NCI-H187 treated with DMSO at 0.1 percent for 48 hours (cell line): ENCODE data around the gene STRIP2.
"Not testable (repeated sequence)": the region's sequence is repeated elsewhere in the genome, so short reads cannot be mapped to it uniquely, and the experiment has no call there.

ENCODE experiments used
- DNase-seq: peaks from one replicate; lab custom pipeline; 2025; lab: John Stamatoyannopoulos, UW

Gene STRIP2

DNA sequence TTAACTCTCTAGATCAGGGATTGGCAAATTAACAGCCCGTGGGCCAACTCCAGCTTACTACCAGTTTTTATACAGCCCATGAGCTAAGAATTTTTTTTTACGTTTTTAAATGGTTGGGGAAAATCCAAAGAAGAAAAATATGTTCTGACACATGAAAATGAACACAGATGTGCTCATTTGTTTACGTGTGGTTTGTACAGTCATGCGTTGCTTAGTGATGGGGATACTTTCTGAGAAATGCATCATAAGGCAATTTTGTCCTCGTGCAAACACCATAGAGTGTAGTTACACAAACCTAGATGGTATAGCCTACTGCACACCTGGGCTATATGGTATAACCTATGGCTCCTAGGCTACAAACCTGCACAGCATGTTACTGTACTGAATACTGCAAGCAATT, 59.8 kb downstream of the STRIP2 start:
- DNase-seq: no peak

DNA sequence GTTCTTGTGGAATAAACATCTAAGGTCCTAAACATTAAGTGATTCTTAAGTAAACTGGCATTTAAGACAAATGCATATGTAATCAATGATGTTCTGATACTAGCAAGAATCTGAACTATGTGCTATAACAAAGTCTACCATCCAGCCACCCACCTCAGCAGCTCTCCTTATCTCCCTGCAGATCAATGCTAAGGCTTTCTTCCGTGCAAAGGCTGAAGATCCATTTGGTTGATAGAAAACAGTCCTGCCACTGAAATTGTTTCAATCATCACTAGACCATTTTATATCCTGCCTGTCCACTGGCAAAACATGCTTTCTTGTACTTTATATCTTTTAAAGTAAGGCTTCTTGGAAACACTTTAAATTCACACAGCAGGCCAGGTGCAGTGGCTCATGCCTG, 61.8 kb downstream of the STRIP2 start:
- no peak for DNase-seq

DNA sequence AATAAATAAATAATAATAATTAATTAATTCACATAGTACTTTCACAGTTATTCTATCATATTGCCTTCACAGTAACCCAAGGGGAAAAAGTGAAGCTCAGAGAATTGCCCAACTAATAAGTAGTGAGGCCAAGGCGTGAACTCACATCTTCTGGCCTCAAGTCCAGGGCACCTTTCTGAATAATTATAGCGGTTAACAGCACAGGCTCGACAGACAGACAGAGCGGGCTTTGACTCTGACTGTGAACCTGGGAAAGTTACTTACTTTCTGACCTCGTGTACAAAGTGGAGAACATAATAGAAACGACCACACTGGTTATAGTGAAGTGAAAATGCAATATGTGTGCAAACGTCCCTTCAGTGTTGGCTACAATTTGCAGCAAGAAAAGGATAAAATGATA, 62.4 kb downstream of the STRIP2 start:
- no peak for DNase-seq

DNA sequence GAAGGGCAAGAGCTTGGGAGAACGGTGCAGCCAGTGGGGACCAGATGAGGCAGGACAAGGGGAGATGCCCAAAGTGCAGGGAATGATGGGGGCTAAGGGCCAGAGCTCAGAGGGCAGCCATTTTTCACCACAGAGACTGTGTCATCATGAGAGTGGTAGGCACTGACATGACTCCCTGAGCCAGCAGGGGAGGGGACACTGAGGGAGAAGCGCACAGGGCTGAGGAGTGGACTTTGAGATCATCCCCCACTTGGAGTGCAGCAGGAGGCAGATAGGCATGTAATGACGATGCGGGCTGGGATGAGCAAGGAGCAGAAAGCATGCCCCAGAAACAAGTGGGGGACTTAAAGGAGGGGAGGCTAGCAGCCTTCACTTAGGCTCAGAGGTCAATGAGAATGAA, 62.9 kb downstream of the STRIP2 start:
- DNase-seq: no peak

DNA sequence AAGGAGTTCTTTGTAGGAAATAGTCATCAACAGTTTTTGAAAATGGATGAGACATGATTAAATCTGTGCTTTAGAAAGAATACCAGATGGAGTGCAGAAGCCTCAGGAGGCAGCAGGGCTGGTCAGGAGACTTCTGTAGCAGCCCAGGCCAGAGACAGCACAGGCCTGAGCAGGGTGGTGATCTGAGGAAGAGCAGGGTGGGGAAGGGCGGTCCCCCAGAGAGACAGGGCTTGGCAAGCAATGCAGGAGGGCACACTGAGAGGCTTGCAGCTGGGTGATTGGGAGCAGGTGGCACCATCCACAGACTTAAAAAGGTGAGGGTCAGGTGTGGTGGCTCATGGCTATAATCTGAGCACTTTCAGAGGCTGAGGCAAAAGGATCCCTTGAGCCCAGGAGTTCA, 63.8 kb downstream of the STRIP2 start:
- no peak for DNase-seq

DNA sequence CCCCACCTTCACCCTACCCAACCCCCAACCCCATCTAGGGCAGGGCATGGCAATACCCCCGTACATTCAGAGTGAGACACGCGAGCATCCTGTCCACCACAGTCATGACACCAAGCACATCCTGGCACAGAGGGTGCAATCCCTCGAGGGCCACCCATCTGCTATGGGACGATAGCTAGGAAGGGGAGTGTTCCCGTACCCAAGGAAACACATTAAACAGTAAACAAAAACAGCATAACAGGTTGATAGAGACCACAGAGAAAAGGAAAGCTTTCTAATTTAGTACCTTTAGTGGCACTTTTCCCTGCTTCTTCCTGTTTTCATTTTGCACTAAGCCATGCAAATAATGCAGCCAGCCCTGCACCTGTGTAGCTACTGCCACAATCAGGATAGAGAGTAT, 65.8 kb downstream of the STRIP2 start:
- no peak for DNase-seq

DNA sequence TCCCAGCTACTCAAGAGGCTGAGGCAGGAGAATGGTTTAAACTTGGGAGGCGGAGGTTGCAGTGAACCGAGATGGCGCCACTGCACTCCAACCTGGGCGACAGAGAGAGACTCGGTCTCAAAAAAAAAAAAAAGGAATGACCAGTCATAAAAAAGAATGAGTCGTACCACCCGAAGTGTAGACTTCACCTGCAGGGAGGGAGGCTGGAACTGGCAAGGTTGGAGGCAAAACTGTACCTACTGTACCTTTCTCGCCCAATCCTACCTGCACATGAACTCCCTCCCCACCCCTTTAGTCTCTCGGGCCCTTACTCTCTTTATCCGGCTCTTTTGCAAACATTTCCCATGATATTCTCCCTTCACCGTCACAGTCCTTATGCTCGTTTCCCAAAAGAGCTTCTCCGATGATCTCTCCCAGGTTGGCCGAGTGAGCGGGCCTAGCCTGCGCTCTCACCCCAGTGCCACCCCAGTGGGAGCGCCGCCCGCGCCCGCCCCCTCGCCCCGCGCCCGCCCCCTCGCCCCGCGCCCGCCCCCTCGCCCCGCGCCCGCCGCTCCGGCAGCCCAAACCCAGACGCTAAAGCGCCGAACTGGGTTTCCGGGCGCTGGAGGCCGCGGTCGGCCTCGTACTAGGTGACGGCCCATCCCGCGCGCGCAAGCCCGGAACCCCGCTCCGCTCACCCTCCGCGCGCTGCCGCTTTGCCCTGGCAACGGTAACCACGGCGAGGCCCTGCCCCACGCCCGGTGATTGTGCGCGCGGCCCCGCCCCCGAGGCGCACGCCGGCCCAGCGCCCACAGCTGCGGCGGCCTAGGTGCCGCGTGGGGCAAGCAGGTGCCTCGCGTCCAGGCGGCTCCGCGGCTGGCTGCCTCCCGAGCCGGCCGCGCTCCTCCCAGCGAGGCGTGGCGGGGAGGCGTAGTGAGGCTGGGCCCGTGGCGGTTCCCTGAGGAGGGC, 67.8 kb downstream of the STRIP2 start, which contains the start of gene SMKR1:
SMKR1 (plus strand) TSS at position 772 of the 948 bp plus-strand sequence. CDS start 294 bp downstream, outside the sequence.
- DNase-seq: no peak

DNA sequence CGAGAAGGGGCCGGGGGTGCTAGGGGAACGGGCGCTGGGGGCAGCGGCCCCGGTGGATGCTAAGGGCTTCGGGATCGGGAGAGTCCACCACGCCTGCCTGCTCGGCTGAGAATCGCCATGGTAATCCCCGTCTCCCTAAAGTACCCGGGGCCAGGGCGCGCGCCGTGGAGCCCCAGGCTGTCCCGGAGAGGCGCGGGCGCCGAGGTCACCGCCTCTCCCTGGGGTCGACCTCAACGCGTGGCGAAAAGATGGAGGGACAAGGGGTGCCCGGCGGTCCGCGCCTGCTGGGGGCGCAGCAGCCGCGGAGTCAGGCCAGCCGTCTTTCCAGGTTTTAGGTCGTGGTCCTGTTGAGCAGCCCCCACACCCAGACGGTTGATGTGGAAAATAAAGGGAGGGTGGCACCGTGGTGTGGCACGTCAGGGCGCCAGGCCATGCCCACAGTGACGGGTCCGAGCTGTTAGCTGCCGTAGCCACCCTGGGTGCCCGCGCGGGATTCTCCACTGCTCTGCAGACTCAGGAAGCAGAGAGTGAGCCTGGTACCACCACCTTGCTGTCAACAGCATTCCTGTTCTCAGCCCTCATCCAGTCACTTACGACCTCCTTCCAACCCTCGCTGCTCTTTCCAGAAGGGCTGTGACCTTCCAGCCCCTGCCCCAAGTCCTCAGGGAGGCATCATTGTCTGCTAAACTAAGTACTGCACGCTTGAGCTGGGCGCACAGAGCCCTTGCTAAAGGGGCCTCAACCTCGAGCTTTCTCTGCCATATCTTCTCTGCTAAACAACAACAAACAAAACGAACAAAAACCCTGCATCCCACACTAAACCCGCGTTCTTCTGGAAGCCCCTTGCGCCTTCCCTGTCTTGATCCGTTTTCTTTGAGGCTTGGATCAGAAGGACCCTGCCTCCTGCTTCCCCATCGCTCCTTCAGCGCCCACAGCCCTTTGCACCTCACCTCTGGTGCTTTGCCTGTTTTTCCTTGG, 68.8 kb downstream of the STRIP2 start:
- DNase-seq: no peak

DNA sequence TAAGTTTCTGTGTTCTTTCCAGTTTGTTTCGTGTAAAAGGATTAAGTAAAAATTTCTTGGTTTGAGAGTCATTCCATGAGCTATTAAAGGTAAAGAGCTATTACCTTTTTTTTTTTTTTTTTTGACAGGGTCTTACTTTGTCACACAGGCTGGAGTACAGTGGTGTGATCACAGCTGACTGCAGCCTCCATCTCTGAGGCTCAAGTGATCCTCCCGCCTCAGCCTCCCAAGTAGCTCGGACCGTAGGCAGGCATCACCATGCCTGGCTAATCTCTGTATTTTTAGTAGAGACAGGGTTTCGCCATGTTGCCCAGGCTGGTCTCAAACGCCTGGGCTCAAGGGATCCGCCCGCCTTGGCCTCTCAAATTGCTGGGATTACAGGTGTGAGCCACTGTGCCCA, 69.5 kb downstream of the STRIP2 start:
- DNase-seq: no peak

DNA sequence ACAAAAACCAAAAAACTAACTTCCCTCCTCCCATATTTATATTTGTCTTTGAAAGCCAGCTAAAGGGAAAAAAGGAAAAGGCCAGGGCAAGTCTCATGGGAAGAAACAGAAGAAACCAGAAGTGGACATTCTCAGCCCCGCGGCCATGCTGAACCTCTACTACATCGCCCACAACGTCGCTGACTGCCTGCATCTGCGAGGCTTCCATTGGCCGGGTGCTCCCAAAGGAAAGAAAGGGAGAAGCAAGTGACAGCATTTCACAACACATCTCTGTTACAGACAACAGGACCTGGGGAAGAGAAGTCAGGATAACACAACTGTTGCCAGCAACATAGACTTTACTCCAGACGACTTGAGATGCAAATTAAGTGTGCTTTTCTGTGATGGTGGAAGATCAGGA, 78.0 kb downstream of the STRIP2 start:
- DNase-seq: no peak

DNA sequence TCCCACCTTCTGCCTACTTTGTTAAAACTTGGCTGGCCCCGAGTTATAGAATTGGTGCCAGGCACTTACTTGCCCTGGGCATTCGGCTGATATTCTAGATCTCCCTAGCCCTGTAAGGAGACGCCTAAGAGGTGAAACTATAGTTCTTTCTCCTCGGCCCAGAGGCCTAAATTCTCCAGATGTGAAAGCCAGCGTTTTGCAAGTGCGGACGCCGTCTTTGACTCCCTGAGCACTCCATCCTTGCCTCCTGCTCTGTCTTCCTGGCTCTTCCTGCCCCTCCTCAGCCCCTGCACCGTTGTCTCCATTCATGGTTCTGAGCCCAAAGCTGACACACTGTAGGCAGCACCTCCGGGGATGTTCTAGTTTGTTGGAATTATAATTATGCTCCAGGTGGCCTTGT, 79.3 kb downstream of the STRIP2 start:
- no peak for DNase-seq

DNA sequence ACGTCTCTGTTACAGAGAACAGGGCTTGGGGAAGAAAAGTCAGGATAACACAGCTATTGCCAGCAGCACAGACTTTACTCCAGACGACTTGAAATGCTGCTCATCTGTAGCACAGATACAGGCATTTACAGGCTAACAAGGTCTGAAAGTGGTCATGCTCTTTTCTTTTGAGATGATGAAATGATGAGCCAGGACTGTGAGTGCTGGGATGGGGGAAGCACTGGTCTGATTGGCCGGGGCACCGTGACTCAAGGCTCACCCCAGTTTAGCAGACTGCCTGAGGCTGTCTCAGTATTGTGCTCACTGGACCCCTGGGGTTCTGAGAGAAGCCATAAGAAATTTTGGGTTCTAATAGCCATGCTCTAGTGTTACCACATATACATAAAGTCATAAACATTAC, 80.5 kb downstream of the STRIP2 start:
- no peak for DNase-seq

DNA sequence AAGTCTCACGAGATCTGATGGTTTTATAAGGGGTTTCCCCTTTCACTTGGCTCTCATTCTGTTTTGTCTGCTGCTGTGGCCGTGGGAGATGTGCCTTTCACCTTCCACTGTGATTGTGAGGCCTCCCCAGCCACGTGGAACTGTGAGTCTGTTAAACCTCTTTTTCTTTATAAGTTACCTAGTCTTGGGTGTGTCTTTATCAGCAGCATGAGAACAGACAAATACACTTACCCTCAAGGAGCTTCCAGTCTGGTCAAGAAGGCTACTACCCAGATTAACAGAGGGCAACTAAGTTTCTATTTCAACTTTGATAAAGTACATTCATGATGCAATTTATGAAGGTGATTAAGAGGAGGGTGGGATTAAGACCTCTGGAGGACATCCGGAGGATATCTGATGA, 81.1 kb downstream of the STRIP2 start:
- no peak for DNase-seq

DNA sequence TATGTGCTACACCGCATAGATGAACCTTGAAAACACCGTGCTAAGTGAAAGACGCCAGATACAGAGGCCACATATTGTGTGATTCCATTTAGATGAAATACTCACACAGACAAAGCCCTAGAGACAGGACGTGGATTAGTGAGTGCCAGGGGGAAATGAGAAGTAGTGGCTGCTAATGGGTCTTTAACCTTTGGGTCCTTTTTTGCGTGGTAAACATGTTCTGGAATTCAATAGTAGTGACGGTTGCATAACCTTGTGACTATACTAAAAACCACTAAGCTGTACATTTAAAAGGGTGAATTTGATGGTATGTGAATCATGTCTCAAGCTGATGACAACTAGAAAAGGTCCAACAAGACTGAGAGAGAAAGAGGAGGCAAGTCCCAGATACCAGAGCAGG, 83.7 kb downstream of the STRIP2 start:
- no peak for DNase-seq

DNA sequence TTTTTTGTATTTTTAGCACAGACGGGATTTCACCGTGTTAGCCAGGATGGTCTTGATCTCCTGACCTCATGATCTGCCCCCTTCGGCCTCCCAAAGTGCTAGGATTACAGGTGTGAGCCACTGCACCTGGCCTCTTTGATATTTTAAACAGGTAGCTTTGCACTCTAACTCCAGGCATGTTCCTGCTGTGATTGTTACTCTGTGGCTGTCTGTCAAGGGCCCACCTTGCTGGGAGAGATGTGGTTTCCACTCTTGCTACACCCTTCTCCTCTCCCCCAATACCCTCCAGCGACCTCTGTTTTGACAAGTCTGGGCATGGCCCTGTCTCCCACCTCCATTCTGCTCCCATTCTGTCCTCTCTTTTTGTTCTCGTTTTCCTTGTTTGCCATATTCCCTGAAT, 85.2 kb downstream of the STRIP2 start:
- no peak for DNase-seq

DNA sequence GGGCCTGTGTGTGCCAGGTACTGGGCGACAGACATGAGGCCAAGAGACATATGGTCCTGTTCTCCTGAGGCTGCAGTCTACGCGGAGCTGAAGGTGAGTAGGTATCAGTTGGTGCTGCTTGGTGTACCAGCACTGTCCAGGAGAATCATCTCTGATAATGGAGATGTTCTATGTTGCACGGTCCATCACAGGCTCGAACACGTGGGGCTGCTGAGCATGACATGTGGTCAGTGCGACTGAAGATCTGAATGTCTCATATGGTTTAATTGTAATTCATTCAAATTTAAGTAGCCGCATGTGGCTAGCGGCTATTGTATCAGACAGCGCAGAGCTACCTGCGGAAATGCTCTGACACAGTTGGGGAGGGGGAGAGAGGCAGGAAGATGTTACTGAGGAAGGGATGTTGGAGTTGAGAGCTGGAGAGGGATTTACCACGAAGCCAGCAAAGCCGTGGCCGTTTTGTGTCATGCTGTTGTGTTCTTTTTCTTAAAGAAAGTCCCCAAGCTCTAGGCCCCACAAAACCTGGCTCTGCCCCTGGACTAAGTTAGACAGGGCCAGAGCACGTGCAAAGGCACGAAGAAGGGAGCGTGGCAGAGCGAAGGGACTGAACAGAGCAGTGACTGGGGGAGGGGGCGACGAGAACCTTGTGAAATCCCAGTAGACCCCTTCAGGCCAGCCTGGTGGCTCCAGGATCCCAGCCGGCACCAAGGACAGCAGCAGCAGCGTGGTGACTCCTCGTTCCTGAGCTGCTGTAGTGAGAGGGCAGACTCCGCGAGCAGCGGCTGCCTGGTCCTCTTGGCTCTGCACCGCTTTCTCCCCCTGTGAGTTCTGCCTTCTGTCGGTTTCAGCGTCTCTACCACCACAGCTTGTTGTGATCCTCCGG, 88.1 kb downstream of the STRIP2 start:
- DNase-seq: no peak

DNA sequence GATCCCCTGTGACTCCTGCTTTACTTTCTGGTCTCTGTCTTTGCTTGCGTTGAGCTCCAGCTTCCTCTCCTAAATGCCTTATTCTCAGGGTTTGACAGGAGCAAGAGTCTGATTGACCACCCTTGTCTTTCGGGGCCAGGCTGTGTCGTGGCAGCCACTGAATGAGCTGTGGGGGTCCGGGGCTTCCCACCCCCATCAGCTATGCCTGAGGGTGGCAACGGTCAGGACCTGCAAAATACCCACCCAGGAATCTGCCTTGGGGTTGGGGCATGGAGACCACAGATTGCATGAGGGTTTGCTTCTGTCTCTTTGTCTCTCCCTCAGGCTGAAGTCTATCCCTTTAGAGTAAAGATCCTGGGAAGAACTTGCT, 88.7 kb downstream of the STRIP2 start:
- no peak for DNase-seq

DNA sequence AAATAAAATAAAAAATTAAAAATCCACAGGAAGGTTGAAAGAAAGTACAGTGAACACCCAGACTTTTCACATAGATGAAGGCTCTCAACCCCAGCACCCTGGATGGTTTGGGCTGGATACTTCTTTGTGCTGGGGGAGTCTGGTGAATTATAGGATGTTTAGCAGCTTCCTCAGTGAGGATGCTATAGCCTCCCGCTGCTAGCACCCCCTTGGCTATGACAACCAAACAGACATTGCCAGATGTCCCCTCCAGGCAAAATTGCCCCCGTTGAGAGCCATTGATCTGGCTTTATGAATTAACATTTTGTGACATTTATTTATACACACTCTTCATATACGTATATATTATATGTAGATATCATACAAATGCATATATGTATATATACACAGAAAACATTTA, 89.7 kb downstream of the STRIP2 start:
- DNase-seq: no peak

DNA sequence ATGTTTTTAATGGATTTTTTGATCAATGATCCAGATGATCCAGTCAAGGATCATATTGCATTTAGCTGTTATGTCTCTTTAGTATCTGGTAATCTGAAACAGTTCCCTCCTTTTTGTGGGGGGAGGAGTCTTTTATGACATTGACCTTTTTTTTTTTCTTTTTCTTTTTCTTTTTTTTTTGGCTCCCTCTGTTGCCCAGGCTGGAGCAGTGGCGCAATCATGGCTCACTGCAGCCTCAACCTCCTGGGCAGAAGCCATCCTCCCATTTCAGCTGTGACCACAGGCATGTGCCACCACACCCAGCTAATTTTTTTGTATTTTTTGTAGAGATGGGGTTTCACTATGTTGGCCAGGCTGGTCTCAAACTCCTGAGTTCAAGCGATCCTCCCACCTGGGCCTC, 90.2 kb downstream of the STRIP2 start:
- not testable (repeated sequence) for DNase-seq

DNA sequence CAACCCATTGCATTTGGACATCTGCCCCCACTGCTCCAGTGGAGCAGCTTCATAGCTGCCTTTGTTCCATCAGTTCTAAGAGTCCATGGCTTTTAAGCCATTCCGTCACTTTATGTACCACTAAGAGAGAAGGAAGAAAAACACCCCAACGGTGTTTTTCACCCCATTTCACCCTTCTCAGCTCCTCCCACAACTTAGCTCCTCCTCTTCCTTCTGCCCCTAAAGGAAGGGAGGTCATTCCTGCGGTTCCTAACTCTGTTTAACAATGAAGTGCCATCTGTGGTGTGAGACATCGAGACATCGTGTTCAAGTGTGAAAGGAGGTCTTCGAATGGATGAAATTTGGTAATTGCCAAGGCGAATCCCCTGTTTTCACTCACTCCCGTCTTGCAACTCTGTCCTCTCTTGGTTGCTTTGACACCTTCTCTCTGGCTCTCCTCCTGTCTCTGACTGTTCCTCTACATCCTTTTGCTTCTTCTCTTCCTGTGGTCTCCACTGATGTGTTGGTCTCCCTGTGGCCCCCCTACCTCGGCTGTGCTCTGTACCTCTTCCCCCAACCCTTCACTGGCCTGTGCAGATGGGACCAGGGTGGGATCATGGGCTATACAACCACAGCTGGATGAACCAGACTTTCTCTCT, 91.1 kb downstream of the STRIP2 start:
- no peak for DNase-seq

DNA sequence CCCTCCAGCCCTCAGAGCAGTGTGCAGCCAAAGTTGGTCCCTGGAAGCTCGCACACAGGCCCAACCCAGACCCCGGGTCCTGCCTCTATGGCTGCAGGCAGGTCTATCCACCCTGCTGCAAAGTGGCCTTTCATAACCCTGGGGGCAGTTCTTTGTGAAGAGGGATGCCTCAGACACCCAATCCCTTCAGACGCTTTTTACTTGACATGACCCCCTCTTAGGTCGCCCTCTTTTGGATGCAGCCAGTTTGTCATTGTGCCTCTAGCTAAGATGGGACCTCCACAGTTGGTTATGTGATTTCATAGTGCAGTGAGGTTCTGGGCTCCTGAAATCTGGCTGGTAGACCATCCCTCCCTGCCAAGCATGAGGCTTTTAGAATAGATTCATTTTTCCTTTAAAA, 95.4 kb downstream of the STRIP2 start:
- DNase-seq: no peak
